Activated CD4-positive, alpha-beta memory T cell treated with anti-CD3 and anti-CD28 coated beads, Interleukin-2, amount 10 ng/mL, durations not matched to agents 7 days and 5 days (primary cell): Measurements from ENCODE around the gene TBC1D2. TPM values are rescaled to one million over a fixed set of nuclear protein-coding genes. Genes with fewer than 3 reads are reported as not detected.
A peak's percentile ranks its signal among the peaks of the same experiment; 100 is the strongest.

Experiments used
- CTCF ChIA-PET: fragments of 350-600 bp; sonication (Branson Sonifier 250); formaldehyde crosslinking; loops from one replicate; lab custom pipeline; 2021; ENCODE audit warnings: antibody characterized with exemption, inconsistent platforms; lab: Charles Lee
- POLR2A ChIA-PET: fragments of 350-600 bp; sonication (Branson Sonifier 250); formaldehyde crosslinking; loops from one replicate; lab custom pipeline; 2021; ENCODE audit warnings: antibody characterized with exemption; lab: Charles Lee
- DNase-seq: peaks from one replicate; pipeline ENCODE4 v3.0.0-alpha.2; 2020
- H3K27ac Mint-ChIP-seq: one replicate; pipeline ENCODE4 v1.8.0; 2021; ENCODE audit warnings: mild to moderate bottlenecking, mixed read lengths
- H3K27me3 Mint-ChIP-seq: one replicate; pipeline ENCODE4 v1.8.0; 2021; ENCODE audit warnings: mixed read lengths
- H3K36me3 Mint-ChIP-seq: one replicate; pipeline ENCODE4 v1.8.0; 2021; ENCODE audit warnings: low read depth, mixed read lengths
- H3K4me1 Mint-ChIP-seq: one replicate; pipeline ENCODE4 v1.8.0; 2021; ENCODE audit warnings: mixed read lengths
- H3K4me3 Mint-ChIP-seq: one replicate; pipeline ENCODE4 v1.8.0; 2021; ENCODE audit warnings: mild to moderate bottlenecking, mixed read lengths
- H3K9me3 Mint-ChIP-seq: one replicate; pipeline ENCODE4 v1.8.0; 2021; ENCODE audit warnings: mixed read lengths
- total RNA-seq, 2 experiments: library from RNA; stranded (reverse); gene quantifications; one replicate each; pipeline ENCODE4 v1.2.3, GENCODE V29; 2021

Gene TBC1D2
- total RNA-seq = 10 to 100 TPM; 11.0 to 11.9 TPM

GRCh38 chr9:98255578-98256296, at the start of gene TBC1D2:
TBC1D2 (minus strand) TSS chr9:98255649; CDS start chr9:98255541, 108 bp downstream.
- peaks cover 43% of the 10 kb centered on the region for H3K4me1 Mint-ChIP-seq
- POLR2A ChIA-PET = interaction anchor here (0.7 to 3.5 kb wide), 47 partner anchors 10 to 622 kb away, joined by 3 to 64 read pairs (median 5); partner anchors contain the start of genes ANP32B, CORO2A, HEMGN and NANS

GRCh38 chr9:98304381-98304780, 48.9 kb upstream of the TBC1D2 start:
- DNase-seq = no peak
- CTCF ChIA-PET = no interaction called here
- H3K4me1 Mint-ChIP-seq = peaks cover 3% of the 10 kb centered on the region
- no peak overlapping the region for H3K4me3 Mint-ChIP-seq
- peaks cover 3% of the 10 kb centered on the region for H3K27me3 Mint-ChIP-seq
- no peaks in the 10 kb centered on the region for H3K36me3 Mint-ChIP-seq
- no peaks in the 10 kb centered on the region for H3K9me3 Mint-ChIP-seq
- POLR2A ChIA-PET = no interaction called here
- no peak overlapping the region for H3K27ac Mint-ChIP-seq

More at GRCh38 chr9:98255578-98256296, at the start of gene TBC1D2:
- Mint-ChIP-seq H3K27me3 (no peaks in the 10 kb centered on the region), H3K4me3 (peak within 1 kb of the TSS; percentile 93), H3K36me3 (peaks cover 14% of the 10 kb centered on the region), H3K9me3 (no peaks in the 10 kb centered on the region), H3K27ac (peak within 1 kb of the TSS; percentile 99)
- CTCF ChIA-PET = interaction anchor here (0.6 to 4.4 kb wide), 15 partner anchors 9 to 333 kb away, joined by 3 to 45 read pairs (median 12); partner anchors contain the start of genes CORO2A, NANS, TRIM14 and TRMO
- DNase-seq = peak; percentile 98

GRCh38 chr9:98303633-98304125, 48.2 kb upstream of the TBC1D2 start:
- DNase-seq = no peak
- H3K36me3 Mint-ChIP-seq = no peaks in the 10 kb centered on the region
- H3K4me3 Mint-ChIP-seq = no peak overlapping the region
- no peak overlapping the region for H3K27ac Mint-ChIP-seq
- peaks cover under 1% of the 10 kb centered on the region for H3K27me3 Mint-ChIP-seq
- POLR2A ChIA-PET = no interaction called here
- CTCF ChIA-PET = no interaction called here
- no peaks in the 10 kb centered on the region for H3K9me3 Mint-ChIP-seq
- H3K4me1 Mint-ChIP-seq = peaks cover 3% of the 10 kb centered on the region

- H3K9me3 Mint-ChIP-seq = no peaks in the 10 kb centered on the region
- no peak overlapping the region for H3K27ac Mint-ChIP-seq
- DNase-seq = no peak
- H3K4me3 Mint-ChIP-seq = no peak overlapping the region
- ChIA-PET POLR2A (no interaction called here), CTCF (no interaction called here)
- peaks cover 3% of the 10 kb centered on the region for H3K27me3 Mint-ChIP-seq
- H3K4me1 Mint-ChIP-seq = peaks cover 3% of the 10 kb centered on the region
- H3K36me3 Mint-ChIP-seq = no peaks in the 10 kb centered on the region
Measured at GRCh38 chr9:98302938-98303632, 47.6 kb upstream of the TBC1D2 start.

DNA sequence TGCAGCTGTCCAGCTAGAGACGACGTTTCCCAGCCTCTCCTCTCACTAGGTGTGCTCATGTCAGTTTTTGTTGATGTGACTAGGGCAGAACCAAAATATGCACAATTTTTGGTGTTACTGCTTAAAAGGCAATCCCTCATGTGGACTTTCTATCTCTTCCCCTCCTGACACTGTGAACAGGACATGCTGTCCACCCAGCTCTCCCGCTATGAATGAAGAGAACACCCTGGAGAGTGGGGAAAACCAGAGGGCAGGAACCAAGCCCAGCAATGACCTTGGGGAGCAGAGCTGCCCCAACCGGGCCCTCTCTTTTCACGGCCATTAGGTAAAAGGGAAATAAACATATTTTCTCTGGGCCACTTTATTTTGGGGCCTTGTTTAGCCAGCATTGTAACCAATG, 46.7 kb upstream of the TBC1D2 start:
- ChIA-PET CTCF (no interaction called here), POLR2A (no interaction called here)
- no peak overlapping the region for H3K4me3 Mint-ChIP-seq
- peaks cover 3% of the 10 kb centered on the region for H3K4me1 Mint-ChIP-seq
- no peak for DNase-seq
- no peaks in the 10 kb centered on the region for H3K36me3 Mint-ChIP-seq
- peaks cover 3% of the 10 kb centered on the region for H3K27me3 Mint-ChIP-seq
- no peaks in the 10 kb centered on the region for H3K9me3 Mint-ChIP-seq
- H3K27ac Mint-ChIP-seq = no peak overlapping the region

- no peaks in the 10 kb centered on the region for H3K36me3 Mint-ChIP-seq
- H3K27ac Mint-ChIP-seq = no peak overlapping the region
- ChIA-PET POLR2A (no interaction called here), CTCF (no interaction called here)
- peaks cover 3% of the 10 kb centered on the region for H3K4me1 Mint-ChIP-seq
- H3K9me3 Mint-ChIP-seq = no peaks in the 10 kb centered on the region
- H3K4me3 Mint-ChIP-seq = no peak overlapping the region
- no peak for DNase-seq
- H3K27me3 Mint-ChIP-seq = peaks cover 3% of the 10 kb centered on the region
Measured at GRCh38 chr9:98300611-98301010, 45.2 kb upstream of the TBC1D2 start.

GRCh38 chr9:98298476-98298875, 43.0 kb upstream of the TBC1D2 start:
- no peak overlapping the region for H3K27ac Mint-ChIP-seq
- no peak overlapping the region for H3K4me3 Mint-ChIP-seq
- H3K9me3 Mint-ChIP-seq = no peaks in the 10 kb centered on the region
- CTCF ChIA-PET = no interaction called here
- POLR2A ChIA-PET = interaction anchor here (0.6 kb wide), 1 partner anchor 443 kb away, joined by 3 read pairs; no protein-coding TSS in a partner anchor
- H3K4me1 Mint-ChIP-seq = peaks cover 3% of the 10 kb centered on the region
- no peaks in the 10 kb centered on the region for H3K36me3 Mint-ChIP-seq
- peaks cover 10% of the 10 kb centered on the region for H3K27me3 Mint-ChIP-seq
- no peak for DNase-seq

DNA sequence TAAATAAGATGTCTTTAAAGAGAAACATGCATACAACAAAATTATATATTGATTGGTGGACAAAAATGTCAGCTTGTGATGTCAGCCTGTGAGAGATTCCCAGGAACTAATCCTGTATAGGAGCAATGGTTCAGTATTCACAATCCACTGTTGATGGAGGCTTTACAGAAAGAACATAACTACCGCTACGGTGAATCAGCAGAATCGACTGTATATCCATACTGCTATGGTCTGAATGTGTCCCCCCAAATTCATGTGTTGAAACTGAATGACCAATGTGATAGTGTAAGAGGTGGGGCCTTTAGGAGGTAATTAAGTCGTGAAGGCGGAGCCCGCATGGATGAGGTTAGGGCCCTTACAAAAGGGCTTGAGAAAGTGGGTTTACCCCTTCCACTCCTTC, 40.4 kb upstream of the TBC1D2 start:
- peaks cover 13% of the 10 kb centered on the region for H3K27me3 Mint-ChIP-seq
- DNase-seq = no peak
- no peaks in the 10 kb centered on the region for H3K9me3 Mint-ChIP-seq
- no peaks in the 10 kb centered on the region for H3K36me3 Mint-ChIP-seq
- CTCF ChIA-PET = no interaction called here
- POLR2A ChIA-PET = no interaction called here
- no peak overlapping the region for H3K4me3 Mint-ChIP-seq
- no peaks in the 10 kb centered on the region for H3K4me1 Mint-ChIP-seq
- H3K27ac Mint-ChIP-seq = no peak overlapping the region

- Mint-ChIP-seq H3K27me3 (peaks cover 10% of the 10 kb centered on the region), H3K9me3 (no peaks in the 10 kb centered on the region), H3K4me3 (no peak overlapping the region), H3K4me1 (no peaks in the 10 kb centered on the region), H3K36me3 (no peaks in the 10 kb centered on the region), H3K27ac (no peak overlapping the region)
- DNase-seq = no peak
- ChIA-PET POLR2A (no interaction called here), CTCF (no interaction called here)
Measured at GRCh38 chr9:98291820-98292219, 36.4 kb upstream of the TBC1D2 start.

GRCh38 chr9:98290411-98290810, 35.0 kb upstream of the TBC1D2 start:
- no peak overlapping the region for H3K27ac Mint-ChIP-seq
- no peak for DNase-seq
- no peaks in the 10 kb centered on the region for H3K4me1 Mint-ChIP-seq
- POLR2A ChIA-PET = no interaction called here
- no peaks in the 10 kb centered on the region for H3K9me3 Mint-ChIP-seq
- H3K36me3 Mint-ChIP-seq = no peaks in the 10 kb centered on the region
- no peak overlapping the region for H3K4me3 Mint-ChIP-seq
- CTCF ChIA-PET = interaction anchor here (1.0 kb wide), 1 partner anchor 26 kb away, joined by 3 read pairs; no protein-coding TSS in a partner anchor
- H3K27me3 Mint-ChIP-seq = peaks cover 10% of the 10 kb centered on the region

DNA sequence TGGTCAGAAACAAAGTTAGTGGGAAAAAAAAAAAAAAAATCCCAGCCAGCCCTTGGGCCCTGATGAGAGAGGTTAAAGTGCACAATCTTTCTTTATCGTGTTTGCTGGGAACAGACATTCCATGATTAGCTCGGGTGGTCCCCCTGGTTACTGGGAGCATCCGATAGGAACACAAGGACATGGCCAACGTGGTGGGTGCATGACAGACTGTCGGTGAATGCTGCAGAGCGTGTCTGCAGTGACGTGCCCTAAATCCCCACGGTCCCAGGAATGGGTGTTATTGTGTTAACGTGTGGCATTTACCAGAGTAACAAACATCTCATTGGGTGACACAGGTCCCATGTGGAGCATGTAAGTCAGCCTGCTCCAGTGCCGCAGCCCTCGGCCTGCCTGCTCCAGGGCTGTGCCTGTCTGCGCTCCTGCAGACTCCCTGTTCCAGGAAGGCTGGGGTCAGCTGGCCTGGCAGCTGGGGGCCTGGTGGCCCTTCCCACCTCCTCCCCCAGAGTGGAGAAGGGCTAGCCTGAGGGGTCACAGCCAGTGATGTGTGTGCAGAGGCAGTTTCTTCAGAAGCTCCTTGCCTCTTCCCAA, 34.3 kb upstream of the TBC1D2 start:
- Mint-ChIP-seq H3K4me3 (no peak overlapping the region), H3K9me3 (no peaks in the 10 kb centered on the region), H3K27me3 (peaks cover 7% of the 10 kb centered on the region), H3K4me1 (no peaks in the 10 kb centered on the region), H3K36me3 (no peaks in the 10 kb centered on the region), H3K27ac (no peak overlapping the region)
- ChIA-PET POLR2A (no interaction called here), CTCF (no interaction called here)
- no peak for DNase-seq

DNA sequence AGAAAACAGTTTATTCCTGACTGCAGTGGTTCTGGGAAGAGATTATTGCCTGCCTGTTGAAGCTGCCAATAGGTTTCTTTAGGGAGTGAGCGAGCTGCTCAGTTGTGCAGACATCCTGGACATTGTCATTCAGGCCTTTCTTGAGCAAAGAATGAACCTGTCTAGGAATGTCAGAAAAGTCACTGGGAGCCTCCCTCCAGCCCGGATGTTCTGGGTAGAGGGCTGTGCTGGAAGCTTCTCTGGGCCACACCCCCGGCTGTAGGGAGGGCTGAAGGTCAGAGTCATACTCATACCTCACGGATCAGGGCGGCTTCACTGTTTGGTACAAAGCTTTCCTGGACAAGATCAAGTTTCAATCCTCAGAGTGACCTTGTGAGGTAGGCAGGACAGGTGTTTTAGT, 33.4 kb upstream of the TBC1D2 start:
- no peak for DNase-seq
- Mint-ChIP-seq H3K36me3 (no peaks in the 10 kb centered on the region), H3K27me3 (peaks cover 4% of the 10 kb centered on the region), H3K4me1 (no peaks in the 10 kb centered on the region), H3K27ac (no peak overlapping the region), H3K4me3 (no peak overlapping the region), H3K9me3 (no peaks in the 10 kb centered on the region)
- ChIA-PET CTCF (no interaction called here), POLR2A (no interaction called here)

DNA sequence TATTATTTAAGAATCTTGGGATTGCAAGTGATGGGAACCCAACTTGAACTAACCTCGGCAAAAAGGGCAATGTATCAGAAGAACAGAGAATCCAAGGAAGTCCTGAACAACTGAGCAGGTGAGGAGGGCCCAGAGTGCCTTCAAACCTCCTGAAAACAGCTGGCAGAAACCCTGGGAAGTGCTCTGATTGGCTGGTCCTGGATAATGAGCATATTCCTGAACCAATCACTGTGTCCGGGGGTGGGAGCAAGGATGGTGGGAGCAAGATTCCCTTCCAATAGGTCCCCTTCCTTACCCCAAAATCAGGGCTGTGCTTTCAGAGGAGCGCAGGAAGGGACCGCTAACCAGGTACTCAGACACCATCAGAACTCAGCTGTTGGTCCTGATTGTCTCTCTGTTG, 31.9 kb upstream of the TBC1D2 start:
- ChIA-PET POLR2A (no interaction called here), CTCF (no interaction called here)
- DNase-seq = no peak
- Mint-ChIP-seq H3K4me1 (no peaks in the 10 kb centered on the region), H3K36me3 (no peaks in the 10 kb centered on the region), H3K27ac (no peak overlapping the region), H3K27me3 (peaks cover 7% of the 10 kb centered on the region), H3K4me3 (no peak overlapping the region), H3K9me3 (no peaks in the 10 kb centered on the region)
